ENCODE results near the gene SHLD2. TPM values are rescaled to one million over a fixed set of nuclear protein-coding genes. Genes with fewer than 3 reads are reported as not detected.

The SHLD2 gene, protein sequence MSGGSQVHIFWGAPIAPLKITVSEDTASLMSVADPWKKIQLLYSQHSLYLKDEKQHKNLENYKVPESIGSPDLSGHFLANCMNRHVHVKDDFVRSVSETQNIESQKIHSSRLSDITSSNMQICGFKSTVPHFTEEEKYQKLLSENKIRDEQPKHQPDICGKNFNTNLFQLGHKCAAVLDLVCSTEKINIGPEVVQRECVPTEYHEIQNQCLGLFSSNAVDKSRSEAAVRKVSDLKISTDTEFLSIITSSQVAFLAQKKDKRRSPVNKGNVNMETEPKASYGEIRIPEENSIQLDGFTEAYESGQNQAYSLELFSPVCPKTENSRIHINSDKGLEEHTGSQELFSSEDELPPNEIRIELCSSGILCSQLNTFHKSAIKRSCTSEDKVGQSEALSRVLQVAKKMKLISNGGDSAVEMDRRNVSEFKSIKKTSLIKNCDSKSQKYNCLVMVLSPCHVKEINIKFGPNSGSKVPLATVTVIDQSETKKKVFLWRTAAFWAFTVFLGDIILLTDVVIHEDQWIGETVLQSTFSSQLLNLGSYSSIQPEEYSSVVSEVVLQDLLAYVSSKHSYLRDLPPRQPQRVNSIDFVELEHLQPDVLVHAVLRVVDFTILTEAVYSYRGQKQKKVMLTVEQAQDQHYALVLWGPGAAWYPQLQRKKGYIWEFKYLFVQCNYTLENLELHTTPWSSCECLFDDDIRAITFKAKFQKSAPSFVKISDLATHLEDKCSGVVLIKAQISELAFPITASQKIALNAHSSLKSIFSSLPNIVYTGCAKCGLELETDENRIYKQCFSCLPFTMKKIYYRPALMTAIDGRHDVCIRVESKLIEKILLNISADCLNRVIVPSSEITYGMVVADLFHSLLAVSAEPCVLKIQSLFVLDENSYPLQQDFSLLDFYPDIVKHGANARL
- 17.9 and 26.4 TPM in 2 replicates for total RNA-seq

DNA sequence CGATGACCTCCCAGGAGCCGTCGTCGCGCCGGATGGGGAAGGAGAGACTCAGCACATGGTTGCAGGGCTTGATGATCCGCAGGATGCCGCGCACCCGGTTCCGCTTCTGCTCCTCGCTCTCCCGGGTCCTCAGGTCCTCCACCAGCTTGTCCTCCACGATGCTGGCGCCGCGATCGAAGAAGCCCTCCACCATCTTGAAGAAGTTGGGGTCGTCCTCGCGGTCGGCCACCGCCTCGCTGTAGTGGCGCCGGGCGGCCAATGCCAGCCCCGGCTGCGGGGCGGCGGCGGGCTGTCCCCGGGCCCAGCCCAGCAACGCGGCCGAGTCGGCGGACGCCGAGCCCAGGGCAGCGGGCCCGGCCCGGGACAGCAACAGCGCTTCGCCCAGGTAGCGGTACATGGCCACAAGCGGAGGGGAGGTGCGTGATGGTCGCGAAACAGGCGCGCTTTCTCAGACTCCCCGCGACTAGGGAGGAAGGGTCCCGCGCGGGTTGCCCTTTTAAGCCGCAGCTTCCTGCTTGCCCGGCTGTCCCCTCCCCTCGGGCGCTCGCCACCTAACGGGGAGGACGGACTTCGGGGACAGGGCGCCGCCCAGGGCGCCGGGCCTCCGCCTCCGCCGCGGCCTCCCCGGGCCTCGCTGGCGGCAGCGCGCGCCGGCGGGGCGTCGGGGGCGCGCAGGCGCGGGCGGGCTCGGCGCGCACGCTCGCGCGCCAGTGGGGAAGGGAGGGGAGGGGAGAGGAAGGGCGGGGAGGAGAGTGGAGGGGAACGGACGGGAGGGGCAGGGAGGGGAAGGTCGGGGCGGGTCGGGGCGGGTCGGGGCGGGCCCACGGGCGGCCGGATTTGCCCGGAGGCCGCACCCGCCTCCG, at the start of gene SHLD2, which contains the start of gene GLUD1:
Gene SHLD2, plus strand, starts transcription at position 834 of the 863 bp plus-strand sequence. CDS start 56,149 bp downstream, outside the sequence.
Gene GLUD1, minus strand, starts transcription at position 471 of the 863 bp plus-strand sequence. Its CDS starts 74 bp downstream, at position 397.
- peak; percentile 77 for DNase-seq (ENCODE audit: low read depth)
- TF ChIP-seq, protein P1, sequence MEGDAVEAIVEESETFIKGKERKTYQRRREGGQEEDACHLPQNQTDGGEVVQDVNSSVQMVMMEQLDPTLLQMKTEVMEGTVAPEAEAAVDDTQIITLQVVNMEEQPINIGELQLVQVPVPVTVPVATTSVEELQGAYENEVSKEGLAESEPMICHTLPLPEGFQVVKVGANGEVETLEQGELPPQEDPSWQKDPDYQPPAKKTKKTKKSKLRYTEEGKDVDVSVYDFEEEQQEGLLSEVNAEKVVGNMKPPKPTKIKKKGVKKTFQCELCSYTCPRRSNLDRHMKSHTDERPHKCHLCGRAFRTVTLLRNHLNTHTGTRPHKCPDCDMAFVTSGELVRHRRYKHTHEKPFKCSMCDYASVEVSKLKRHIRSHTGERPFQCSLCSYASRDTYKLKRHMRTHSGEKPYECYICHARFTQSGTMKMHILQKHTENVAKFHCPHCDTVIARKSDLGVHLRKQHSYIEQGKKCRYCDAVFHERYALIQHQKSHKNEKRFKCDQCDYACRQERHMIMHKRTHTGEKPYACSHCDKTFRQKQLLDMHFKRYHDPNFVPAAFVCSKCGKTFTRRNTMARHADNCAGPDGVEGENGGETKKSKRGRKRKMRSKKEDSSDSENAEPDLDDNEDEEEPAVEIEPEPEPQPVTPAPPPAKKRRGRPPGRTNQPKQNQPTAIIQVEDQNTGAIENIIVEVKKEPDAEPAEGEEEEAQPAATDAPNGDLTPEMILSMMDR (IDR thresholded peaks at IDR 0.05; ENCODE audit: insufficient read depth, low read length, poor library complexity, severe bottlenecking) = no peak
- H3K36me3 ChIP-seq (ENCODE audit: control insufficient read depth, insufficient read depth, low read length) = no peaks in the 10 kb centered on the region
- peak within 1 kb of the TSS; percentile 90 for H3K4me3 ChIP-seq (ENCODE audit: low read depth, low read length)
- H3K27me3 ChIP-seq (ENCODE audit: control insufficient read depth, insufficient read depth, low read length) = no peaks in the 10 kb centered on the region

DNA sequence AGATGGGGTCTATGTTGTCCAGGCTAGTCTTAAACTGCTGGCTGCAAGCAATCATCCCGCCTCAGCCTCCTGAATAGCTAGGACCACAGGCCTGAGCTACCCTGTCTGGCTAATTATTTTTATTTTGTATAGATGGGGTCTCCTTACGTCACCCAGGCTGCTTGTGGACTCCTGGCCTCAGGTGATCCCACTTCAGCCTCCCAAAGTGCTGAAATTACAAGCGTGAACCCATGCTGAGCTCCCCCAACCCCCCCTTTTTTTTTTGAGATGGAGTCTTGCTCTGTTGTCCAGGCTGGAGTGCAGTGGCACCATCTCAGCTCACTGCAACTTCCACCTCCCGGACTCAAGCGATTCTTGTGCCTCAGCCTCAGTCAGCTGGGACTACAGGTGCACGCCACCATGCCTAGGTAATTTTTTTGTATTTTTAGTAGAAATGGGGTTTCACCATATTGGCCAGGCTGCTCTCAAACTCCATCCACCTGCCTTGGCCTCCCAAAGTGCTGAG, 49.5 kb upstream of the SHLD2 start:
- H3K36me3 ChIP-seq (ENCODE audit: control insufficient read depth, insufficient read depth, low read length) = no peaks in the 10 kb centered on the region
- no peaks in the 10 kb centered on the region for H3K27me3 ChIP-seq (ENCODE audit: control insufficient read depth, insufficient read depth, low read length)
- no peak overlapping the region for H3K4me3 ChIP-seq (ENCODE audit: low read depth, low read length)
- TF ChIP-seq, protein P1 (IDR thresholded peaks at IDR 0.05; ENCODE audit: insufficient read depth, low read length, poor library complexity, severe bottlenecking) = no peak
- no peak for DNase-seq (ENCODE audit: low read depth)

DNA sequence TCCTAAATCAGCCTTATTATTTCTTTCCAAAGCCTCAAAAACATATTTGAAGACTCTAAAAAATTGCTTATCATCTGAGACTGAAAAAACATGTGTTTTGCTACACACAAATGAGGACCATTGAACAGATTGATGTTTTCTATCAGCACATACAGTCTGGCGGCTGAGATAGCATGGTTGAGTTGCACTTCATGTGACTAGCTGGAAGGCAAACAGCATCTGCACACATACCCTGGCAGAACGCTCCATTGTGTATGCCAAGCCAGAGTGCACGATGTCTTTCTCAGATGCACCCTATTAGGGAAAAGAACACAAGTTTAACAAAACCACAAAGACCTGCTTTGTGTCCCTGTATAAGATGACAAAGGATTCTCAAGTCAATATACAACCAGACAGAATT, 41.9 kb upstream of the SHLD2 start:
- DNase-seq (ENCODE audit: low read depth) = no peak
- no peaks in the 10 kb centered on the region for H3K27me3 ChIP-seq (ENCODE audit: control insufficient read depth, insufficient read depth, low read length)
- TF ChIP-seq, protein P1 (IDR thresholded peaks at IDR 0.05; ENCODE audit: insufficient read depth, low read length, poor library complexity, severe bottlenecking) = no peak
- H3K4me3 ChIP-seq (ENCODE audit: low read depth, low read length) = no peak overlapping the region
- peaks cover 2% of the 10 kb centered on the region for H3K36me3 ChIP-seq (ENCODE audit: control insufficient read depth, insufficient read depth, low read length)

DNA sequence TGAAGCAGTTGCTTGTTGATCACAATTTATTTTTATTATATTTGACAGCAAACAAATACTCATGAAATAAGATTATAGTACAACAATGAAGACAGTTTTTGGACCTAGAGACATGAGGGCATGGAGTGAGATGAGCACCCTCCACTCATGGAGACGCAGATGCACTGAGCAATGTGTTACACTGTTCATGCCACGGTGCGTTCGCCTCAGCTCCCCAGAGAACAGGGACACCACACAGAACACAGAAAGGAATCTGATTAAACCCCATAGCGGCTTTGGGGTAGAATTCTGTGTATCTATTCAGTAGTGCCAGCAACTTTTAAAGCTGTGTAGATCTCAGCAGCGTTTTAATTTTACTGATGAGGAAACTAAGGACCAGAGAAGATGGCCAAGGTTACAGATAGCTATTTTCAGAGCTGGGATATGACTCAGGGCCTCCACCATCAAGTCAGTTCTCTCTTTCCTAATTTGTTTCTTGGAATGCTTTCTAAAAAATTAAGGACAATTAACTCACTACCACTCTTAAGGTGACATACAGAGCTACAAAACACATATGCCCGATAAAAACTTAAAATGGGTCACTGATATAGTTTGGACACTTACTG, 41.3 kb upstream of the SHLD2 start:
- TF ChIP-seq, protein P1 (IDR thresholded peaks at IDR 0.05; ENCODE audit: insufficient read depth, low read length, poor library complexity, severe bottlenecking) = no peak
- no peak overlapping the region for H3K4me3 ChIP-seq (ENCODE audit: low read depth, low read length)
- DNase-seq (ENCODE audit: low read depth) = no peak
- peaks cover 2% of the 10 kb centered on the region for H3K36me3 ChIP-seq (ENCODE audit: control insufficient read depth, insufficient read depth, low read length)
- no peaks in the 10 kb centered on the region for H3K27me3 ChIP-seq (ENCODE audit: control insufficient read depth, insufficient read depth, low read length)
